ENCODE data around the gene FGFR2.

DNA sequence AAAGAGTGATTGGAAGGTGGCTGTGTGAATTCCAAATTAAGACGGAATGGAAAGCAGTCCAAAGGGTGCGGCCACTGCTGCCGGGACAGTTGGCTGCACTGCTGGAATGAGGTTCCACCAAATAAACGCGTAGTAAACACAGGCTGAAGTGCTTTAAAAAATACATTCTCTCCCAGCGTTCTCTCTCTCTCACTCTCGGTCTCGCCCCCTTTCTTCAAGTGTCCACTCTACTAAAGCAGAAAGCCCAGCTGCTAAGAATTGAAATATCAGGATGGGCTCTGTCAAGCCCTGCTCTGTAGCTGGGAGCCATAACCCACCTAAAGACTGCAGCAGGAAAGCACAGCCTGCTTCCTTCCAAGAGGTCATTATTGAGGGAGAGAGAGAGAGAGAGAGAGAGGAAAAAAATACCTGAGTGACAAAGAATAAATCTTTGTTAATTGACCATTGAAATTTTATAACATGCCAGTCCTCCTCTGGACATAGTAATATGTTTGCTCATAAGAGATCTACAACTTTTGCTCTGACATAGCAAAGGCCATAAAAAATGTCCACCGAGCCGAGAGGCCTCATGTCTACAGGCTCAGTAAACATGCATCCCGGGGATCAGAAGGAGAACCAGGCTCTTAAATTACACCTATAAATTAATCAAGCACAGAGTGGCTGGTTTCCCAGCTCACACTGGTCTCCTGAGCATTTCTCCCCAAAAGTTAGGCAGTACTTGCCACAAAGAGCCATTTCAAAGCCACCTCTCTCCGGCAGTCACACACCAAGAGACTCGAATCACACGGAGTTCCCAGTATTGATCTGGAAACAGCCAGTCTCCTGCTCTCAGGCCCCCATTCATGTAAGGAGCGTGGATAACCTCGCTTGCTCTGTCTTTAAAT, 72.8 kb downstream of the FGFR2 start:
- TF ChIP-seq ZNF8 (CRISPR knock-in tag; IDR thresholded peaks at IDR 0.05) = no peak
- no peak for TF ChIP-seq SNAI2 (CRISPR knock-in tag; IDR thresholded peaks at IDR 0.05)
- no peak for TF ChIP-seq BACH2 (CRISPR knock-in tag; IDR thresholded peaks at IDR 0.05; ENCODE audit: borderline replicate concordance)
- TF ChIP-seq ISL1 (CRISPR knock-in tag; IDR thresholded peaks at IDR 0.05) = no peak
- TF ChIP-seq ZNF70 (CRISPR knock-in tag; IDR thresholded peaks at IDR 0.05) = no peak
- TF ChIP-seq, protein P1, sequence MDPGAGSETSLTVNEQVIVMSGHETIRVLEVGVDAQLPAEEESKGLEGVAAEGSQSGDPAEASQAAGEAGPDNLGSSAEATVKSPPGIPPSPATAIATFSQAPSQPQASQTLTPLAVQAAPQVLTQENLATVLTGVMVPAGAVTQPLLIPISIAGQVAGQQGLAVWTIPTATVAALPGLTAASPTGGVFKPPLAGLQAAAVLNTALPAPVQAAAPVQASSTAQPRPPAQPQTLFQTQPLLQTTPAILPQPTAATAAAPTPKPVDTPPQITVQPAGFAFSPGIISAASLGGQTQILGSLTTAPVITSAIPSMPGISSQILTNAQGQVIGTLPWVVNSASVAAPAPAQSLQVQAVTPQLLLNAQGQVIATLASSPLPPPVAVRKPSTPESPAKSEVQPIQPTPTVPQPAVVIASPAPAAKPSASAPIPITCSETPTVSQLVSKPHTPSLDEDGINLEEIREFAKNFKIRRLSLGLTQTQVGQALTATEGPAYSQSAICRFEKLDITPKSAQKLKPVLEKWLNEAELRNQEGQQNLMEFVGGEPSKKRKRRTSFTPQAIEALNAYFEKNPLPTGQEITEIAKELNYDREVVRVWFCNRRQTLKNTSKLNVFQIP (CRISPR knock-in tag; IDR thresholded peaks at IDR 0.05; ENCODE audit: borderline replicate concordance, low read depth) = no peak
- TF ChIP-seq RARB (CRISPR knock-in tag; IDR thresholded peaks at IDR 0.05) = no peak
- TF ChIP-seq, protein P2, sequence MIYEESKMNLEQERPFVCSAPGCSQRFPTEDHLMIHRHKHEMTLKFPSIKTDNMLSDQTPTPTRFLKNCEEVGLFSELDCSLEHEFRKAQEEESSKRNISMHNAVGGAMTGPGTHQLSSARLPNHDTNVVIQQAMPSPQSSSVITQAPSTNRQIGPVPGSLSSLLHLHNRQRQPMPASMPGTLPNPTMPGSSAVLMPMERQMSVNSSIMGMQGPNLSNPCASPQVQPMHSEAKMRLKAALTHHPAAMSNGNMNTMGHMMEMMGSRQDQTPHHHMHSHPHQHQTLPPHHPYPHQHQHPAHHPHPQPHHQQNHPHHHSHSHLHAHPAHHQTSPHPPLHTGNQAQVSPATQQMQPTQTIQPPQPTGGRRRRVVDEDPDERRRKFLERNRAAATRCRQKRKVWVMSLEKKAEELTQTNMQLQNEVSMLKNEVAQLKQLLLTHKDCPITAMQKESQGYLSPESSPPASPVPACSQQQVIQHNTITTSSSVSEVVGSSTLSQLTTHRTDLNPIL (CRISPR knock-in tag; IDR thresholded peaks at IDR 0.05; ENCODE audit: low read depth) = no peak
- no peak for TF ChIP-seq ZFP3 (CRISPR knock-in tag; IDR thresholded peaks at IDR 0.05)
- TF ChIP-seq OSR1 (CRISPR knock-in tag; IDR thresholded peaks at IDR 0.05) = no peak

Measured in SK-N-SH treated with all-trans-retinoic acid at 6 μM for 48 hours (cell line).